ENCODE data around the gene GJA3.

The GJA3 gene

GRCh38 chr13:20160306-20161274, at the start of gene GJA3:
Gene GJA3 (minus strand): TSS chr13:20161052. CDS start chr13:20143288, 17,764 bp downstream.
- DNase-seq (ENCODE audit: low read depth, low spot score) = peak; percentile 10

GRCh38 chr13:20209948-20210347, 49.1 kb upstream of the GJA3 start:
- DNase-seq (ENCODE audit: low read depth, low spot score) = no peak

- no peak for DNase-seq (ENCODE audit: low read depth, low spot score)
Observed at GRCh38 chr13:20206698-20207235, 45.9 kb upstream of the GJA3 start.

- no peak for DNase-seq (ENCODE audit: low read depth, low spot score)
Observed at GRCh38 chr13:20206065-20206697, 45.3 kb upstream of the GJA3 start.

- DNase-seq (ENCODE audit: low read depth, low spot score) = no peak
Observed at GRCh38 chr13:20198781-20199180, 37.9 kb upstream of the GJA3 start.

GRCh38 chr13:20197361-20197834, 36.5 kb upstream of the GJA3 start:
- DNase-seq (ENCODE audit: low read depth, low spot score) = no peak

- no peak for DNase-seq (ENCODE audit: low read depth, low spot score)
Observed at GRCh38 chr13:20195801-20196200, 34.9 kb upstream of the GJA3 start.

GRCh38 chr13:20193907-20194631, 33.2 kb upstream of the GJA3 start:
- DNase-seq (ENCODE audit: low read depth, low spot score) = no peak

GRCh38 chr13:20193162-20193906, 32.5 kb upstream of the GJA3 start:
- DNase-seq (ENCODE audit: low read depth, low spot score) = no peak

- DNase-seq (ENCODE audit: low read depth, low spot score) = no peak
Observed at GRCh38 chr13:20192836-20193161, 31.9 kb upstream of the GJA3 start, which contains the start of gene GJB2. Gene GJB2 (minus strand): TSS chr13:20192938. CDS start chr13:20189581, 3,357 bp downstream.

GRCh38 chr13:20192158-20192835, 31.4 kb upstream of the GJA3 start:
- DNase-seq (ENCODE audit: low read depth, low spot score) = no peak

- no peak for DNase-seq (ENCODE audit: low read depth, low spot score)
Observed at GRCh38 chr13:20191311-20192157, 30.7 kb upstream of the GJA3 start.

GRCh38 chr13:20190481-20191310, 29.8 kb upstream of the GJA3 start:
- no peak for DNase-seq (ENCODE audit: low read depth, low spot score)

- DNase-seq (ENCODE audit: low read depth, low spot score) = no peak
Observed at GRCh38 chr13:20190076-20190475, 29.2 kb upstream of the GJA3 start.

GRCh38 chr13:20188667-20189553, 28.1 kb upstream of the GJA3 start:
- DNase-seq (ENCODE audit: low read depth, low spot score) = no peak

GRCh38 chr13:20186771-20187170, 25.9 kb upstream of the GJA3 start:
- DNase-seq (ENCODE audit: low read depth, low spot score) = no peak

- no peak for DNase-seq (ENCODE audit: low read depth, low spot score)
Observed at GRCh38 chr13:20185366-20186056, 24.7 kb upstream of the GJA3 start.
